ENCODE measurements around the gene MCL1. TPM values are rescaled to one million over a fixed set of nuclear protein-coding genes. Genes with fewer than 3 reads are reported as not detected.
"Not testable (repeated sequence)": the region's sequence is repeated elsewhere in the genome, so short reads cannot be mapped to it uniquely, and the experiment has no call there.

MCL1 gene
- polyA plus RNA-seq, 4 donors = 156 to 449 (median 178) TPM

DNA sequence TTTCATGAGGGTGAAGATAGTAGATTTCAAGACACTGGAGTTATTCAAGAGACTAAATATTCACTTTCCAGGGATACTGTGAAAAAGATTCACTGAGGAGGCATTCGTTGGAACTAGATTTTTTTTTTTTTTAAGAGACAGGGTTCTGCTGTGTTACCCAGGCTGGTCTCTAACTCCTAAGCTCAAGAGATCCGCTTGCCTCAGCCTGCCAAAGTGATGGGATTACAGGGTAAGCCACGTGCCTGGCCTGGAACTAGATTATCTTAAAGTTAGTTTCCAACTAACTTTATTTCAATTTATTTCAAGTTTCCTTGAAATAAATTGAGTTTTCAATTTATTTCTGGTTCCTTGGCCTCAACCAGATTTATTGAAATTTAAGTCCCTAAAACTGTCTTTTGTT lies 24.3 kb upstream of the MCL1 start:
- DNase-seq (ENCODE audit: low read depth in 4 of 4, low spot score in 3 of 4) = no peak

DNA sequence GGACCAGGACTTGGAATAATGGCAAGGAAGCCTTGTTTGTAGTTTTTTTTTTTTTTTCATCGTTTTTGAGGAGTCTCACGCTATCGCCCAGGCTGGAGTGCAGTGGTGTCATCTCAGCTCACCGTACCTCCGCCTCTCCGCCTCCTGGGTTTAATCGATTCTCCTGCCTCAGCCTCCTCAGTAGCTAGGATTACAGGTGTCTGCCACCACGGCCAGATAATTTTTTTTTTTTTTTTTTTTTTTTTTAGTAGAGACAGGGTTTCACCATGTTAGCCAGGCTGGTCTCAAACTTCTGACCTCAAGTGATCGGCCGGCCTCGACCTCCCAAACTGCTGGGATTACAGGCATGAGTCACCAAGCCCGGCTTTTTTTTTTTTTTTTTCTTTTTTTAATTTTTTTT lies 23.0 kb upstream of the MCL1 start:
- not testable (repeated sequence) for DNase-seq (ENCODE audit: low read depth in 4 of 4, low spot score in 3 of 4)

DNA sequence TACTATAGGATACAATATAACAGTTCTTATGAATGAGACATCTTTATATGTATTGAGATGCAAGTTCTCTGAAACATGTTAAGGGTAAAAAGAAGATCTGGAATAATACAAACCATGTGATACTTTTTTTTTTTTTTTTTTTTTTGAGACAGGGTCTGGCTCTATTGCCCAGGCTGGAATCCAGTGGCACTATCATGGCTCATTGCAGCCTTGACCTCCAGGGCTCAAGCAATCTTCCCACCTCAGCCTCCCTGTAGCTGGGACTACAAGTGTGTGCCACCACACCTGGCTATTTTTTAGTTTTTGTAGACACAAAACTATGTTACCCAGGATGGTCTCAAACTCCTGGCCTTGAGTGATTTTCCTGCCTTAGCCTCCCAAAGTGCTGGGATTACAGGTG lies 22.1 kb upstream of the MCL1 start:
- DNase-seq (ENCODE audit: low read depth in 4 of 4, low spot score in 3 of 4) = no peak

DNA sequence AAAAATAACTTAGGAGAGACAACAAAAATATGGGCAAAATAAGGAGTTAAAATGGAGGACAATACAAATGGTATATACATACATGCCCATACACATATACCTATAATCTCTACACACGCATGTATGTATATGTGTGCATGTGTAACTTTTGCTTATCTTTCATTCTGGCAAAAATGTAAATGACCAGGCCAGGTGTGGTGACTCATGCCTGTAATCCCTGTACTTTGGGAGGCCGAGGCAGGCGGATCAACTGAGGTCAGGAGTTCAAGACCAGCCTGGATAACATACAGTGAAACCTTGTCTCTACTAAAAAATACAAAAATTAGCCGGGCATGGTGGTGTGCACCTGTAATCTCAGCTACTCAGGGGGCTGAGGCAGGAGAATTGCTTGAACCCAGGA lies 18.9 kb upstream of the MCL1 start:
- not testable (repeated sequence) for DNase-seq (ENCODE audit: low read depth in 4 of 4, low spot score in 3 of 4)

DNA sequence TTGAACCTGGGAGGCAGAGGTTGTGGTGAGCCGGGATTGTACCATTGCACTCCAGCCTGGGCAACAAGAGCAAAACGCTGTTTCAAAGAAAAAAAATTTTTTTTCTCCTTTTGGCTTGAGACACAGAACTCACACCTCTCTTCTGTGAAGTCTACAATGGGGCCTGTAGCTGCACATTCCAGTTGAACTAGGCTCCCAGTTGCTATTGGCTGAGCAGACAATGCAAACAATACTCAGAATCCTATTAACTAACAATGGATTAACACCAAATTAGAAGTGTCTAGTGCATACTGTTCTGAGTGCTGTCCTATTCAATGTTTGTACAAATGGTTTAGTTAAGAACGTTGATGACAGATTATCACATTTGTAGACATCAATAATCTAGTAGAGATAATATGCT lies 17.6 kb upstream of the MCL1 start:
- DNase-seq (ENCODE audit: low read depth in 4 of 4, low spot score in 3 of 4) = no peak

DNA sequence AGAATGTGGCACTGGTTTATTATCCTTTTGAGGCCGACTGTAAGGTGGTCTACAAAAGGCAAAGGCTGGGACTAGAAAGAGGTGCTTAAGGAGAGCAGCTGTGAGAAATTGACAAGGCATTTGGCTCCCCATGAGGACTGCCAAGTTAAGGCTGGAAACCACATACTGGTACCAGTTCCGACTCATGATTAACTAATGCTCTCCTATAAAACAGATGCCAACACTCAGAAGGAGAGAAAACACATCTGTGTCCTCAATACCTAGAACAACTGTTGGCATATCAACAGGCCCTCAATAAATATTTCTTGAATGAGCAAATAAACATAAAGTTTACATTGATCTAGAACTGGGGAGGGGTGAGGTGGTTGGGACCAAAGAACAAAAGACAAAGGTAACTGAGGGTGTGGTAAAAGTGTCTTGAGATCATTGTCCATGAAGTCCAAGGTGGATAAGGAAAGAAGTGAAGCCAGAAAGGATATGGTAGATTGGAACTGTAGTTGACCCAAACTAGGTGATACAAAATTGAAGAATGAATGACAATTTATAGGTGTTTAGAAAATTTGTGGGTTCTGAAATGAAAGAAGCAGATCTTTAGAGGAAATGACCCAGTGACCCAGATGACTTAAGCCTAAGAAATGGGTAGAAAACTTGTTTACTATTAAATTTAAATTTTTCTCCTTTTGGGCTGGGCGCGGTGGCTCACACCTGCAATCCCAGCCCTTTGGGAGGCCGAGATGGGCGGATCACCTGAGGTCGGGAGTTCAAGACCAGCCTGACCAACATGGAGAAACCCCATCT lies 16.9 kb upstream of the MCL1 start:
- DNase-seq (ENCODE audit: low read depth in 4 of 4, low spot score in 3 of 4) = no peak

DNA sequence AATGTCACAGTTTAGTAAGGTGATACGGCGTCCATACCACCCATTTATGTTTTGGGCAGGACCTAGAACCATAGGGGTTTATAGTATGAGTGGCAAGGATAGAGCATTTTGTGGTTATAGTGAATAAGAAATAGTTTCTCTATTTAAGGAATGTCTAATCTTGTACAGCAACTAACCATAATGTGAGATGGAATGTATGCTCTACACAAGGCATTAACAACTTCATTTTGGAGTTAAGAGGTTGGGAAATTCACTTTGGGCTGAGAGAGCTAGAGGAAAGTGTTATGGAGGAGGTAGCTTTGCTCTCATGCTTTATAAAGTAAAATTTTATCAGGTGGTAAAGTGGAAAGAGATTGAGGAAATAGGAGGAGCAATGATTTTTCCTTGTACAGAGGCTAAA lies 3.0 kb upstream of the MCL1 start:
- DNase-seq (ENCODE audit: low read depth in 4 of 4, low spot score in 3 of 4) = no peak

DNA sequence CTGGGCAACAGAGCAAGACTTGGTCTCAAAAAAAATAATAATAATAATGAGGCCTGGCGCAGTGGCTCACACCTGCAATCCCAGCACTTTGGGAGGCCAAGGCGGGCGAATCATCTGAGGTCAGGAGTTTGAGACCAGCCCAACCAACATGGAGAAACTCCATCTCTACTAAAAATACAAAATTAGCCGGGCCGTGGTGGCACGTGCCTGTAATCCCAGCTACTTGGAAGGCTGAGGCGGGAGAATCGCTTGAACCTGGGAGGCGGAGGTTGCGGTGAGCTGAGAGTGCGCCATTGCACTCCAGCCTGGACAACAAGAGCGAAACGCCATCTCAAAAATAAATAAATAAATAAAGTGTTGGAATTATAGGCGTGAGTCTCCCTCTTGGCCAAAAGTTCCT lies 2.6 kb upstream of the MCL1 start:
- not testable (repeated sequence) for DNase-seq (ENCODE audit: low read depth in 4 of 4, low spot score in 3 of 4)

DNA sequence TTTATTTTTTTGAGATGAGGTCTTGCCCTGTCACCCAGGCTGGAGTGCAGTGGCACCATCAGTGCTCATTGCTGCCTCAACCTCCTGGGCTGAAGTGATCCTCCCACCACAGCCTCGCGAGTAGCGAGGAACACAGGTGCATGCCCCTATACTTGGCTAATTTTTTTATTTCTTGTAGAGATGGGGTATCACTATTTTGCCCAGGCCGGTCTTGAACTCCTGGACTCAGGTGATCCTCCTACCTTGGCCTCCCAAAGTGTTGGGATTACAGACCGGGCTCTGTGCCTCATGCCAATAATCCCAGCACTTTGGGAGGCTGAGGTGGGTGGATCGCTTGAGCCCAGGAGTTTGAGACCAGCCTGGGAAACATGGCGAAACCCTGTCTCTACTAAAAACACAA lies 2.0 kb upstream of the MCL1 start:
- DNase-seq (ENCODE audit: low read depth in 4 of 4, low spot score in 3 of 4) = not testable (repeated sequence)

DNA sequence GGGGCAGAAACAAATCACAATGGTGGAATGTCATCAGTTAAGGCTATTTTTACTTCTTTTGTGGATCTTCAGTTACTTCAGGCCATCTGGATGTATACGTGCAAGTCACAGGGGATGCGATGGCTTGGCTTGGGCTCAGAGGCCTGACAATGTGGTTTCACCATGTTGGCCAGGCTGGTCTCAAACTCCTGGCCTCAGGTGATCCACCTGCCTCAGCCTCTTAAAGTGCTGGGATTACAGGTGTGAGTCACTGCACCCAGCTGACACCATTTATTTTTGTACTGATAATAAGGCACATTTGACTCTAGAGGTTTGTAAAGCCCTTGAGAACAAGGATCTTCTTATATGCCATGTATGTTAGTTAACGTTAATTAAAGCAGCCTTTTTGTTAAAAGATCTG lies 1.6 kb upstream of the MCL1 start:
- not testable (repeated sequence) for DNase-seq (ENCODE audit: low read depth in 4 of 4, low spot score in 3 of 4)

DNA sequence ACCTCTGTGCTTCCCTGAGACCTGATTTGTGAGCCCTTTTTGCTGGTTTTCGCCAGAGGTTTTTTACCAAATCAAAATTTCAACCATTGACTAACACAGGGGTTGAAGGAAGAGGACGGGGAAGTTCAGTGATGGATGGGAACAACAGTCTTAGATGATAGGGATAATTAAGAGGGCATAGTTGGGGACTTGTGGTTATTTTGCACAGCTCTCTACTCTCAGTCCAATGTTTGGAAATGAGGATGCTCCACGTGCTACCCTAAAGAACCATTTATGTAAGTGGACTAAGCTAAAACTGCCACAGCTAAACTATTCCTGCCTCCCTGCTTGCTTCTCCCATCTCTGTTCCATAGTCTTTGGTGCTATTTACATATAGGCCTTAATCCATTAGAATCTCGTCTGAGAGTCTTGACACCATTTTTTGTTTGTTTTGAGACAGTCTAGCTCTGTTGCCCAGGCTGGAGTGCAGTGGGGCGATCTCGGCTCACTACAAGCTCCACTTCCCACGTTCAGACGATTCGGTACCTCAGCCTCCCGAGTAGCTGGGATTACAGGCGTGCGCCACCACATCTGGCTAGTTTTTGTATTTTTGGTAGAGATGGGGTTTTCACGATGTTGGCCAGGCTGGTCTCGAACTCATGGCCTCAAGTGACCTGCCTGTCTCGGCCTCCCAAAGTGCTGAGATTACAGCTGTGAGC lies 684 bp upstream of the MCL1 start:
- no peak for DNase-seq (ENCODE audit: low read depth in 4 of 4, low spot score in 3 of 4)

DNA sequence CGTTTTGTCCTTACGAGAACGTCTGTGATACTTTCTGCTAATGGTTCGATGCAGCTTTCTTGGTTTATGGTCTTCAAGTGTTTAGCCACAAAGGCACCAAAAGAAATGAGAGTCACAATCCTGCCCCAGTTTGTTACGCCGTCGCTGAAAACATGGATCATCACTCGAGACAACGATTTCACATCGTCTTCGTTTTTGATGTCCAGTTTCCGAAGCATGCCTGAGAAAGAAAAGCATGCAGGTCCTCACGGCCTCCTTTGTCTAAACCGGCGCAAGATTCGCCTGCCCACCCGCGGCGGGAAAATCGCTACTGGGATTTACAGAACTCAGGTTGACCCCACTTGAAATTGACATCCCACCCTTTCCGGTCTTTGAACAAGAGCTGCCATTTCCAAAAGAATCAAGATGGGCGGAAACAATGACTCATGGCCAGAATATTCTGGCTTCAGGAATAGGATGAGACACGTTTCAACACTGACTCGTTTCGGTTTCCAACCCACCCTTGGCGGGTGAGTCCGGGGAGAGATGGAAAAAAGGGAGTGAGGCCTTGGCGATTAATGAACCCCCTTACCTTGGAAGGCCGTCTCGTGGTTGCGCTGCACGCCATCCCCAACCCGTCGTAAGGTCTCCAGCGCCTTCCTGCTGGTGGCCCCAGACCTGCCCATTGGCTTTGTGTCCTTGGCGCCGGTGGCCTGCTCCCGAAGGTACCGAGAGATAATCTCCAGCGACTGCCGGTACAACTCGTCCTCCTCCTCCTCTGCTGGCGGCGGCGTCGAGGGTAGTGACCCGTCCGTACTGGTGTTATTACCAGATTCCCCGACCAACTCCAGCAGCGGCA lies 919 bp downstream of the MCL1 start:
- DNase-seq (ENCODE audit: low read depth in 4 of 4, low spot score in 3 of 4) = no peak

DNA sequence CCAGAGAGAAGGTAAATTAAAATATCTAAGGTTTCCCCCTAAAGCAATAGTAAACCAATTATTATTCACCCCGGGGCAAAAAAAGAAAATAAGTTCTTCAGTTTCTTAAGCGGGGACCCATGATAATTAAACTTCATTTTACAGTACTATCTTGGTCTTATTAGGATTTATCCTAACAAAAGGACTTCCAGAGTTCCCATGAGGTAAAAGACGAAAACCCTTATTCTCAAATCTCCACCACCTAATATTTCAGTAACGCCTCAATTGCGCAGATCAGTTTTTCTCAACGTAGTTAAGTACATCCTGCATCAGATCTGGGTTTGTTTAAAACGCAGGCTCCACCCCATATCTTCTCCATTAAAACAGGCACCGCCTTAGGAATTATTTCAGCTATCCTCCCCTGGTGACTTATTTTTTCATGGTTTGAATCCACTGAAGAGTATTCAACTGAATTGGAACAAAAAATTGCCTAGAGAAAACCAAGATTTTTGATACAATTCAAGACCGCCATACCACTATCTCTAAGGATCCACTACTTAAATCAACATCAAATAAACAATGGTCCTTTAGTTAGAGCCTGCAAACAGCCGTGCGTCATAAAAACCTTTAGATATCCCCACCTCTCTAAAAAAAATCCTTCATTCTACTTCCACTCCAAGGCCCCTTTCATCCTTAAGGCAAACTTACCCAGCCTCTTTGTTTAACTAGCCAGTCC lies 1.7 kb downstream of the MCL1 start:
- DNase-seq (ENCODE audit: low read depth in 4 of 4, low spot score in 3 of 4) = no peak

DNA sequence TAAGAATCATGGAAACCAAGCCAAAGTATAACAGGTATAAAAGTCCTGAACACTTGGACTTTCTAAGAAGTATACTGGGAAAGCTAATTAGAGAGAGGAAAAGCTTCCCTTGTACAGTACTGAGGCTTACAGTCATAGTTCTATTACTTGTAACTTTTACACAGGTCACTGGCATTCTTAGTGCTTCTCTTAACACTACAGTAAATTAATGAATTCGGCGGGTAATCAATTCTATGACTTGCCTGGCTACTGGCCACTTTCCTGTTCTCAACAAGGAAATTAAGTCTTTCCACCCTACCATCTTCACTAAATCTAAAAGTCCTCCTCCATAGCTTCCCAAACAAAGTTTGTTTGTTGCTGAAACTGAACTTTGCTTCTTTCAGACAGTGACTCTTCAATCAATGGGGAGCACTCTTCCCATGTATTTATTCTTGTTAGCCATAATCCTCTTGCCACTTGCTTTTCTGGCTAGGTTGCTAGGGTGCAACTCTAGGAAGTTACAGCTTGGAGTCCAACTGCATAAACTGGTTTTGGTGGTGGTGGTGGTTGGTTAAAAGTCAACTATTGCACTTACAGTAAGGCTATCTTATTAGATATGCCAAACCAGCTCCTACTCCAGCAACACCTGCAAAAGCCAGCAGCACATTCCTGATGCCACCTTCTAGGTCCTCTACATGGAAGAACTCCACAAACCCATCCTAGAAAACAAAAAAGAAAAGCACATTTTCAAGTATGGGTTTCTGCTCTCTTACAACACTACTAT lies 2.4 kb downstream of the MCL1 start:
- no peak for DNase-seq (ENCODE audit: low read depth in 4 of 4, low spot score in 3 of 4)

DNA sequence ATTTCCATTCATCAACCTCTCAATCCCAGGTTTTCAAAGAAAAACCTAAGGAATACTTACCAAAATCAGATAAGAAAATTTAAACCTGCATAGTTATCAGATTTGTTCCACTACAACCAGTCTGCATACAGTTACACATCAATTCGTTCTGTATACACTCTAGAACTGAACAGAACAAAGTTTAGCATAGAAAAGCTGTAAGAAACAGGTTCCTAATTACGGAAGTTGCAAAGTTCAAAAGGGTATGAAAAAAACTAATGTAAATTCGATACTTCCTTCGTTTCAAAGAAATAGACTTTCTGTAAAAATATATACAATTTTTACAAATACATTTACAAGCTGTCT lies 3.1 kb downstream of the MCL1 start:
- no peak for DNase-seq (ENCODE audit: low read depth in 4 of 4, low spot score in 3 of 4)

DNA sequence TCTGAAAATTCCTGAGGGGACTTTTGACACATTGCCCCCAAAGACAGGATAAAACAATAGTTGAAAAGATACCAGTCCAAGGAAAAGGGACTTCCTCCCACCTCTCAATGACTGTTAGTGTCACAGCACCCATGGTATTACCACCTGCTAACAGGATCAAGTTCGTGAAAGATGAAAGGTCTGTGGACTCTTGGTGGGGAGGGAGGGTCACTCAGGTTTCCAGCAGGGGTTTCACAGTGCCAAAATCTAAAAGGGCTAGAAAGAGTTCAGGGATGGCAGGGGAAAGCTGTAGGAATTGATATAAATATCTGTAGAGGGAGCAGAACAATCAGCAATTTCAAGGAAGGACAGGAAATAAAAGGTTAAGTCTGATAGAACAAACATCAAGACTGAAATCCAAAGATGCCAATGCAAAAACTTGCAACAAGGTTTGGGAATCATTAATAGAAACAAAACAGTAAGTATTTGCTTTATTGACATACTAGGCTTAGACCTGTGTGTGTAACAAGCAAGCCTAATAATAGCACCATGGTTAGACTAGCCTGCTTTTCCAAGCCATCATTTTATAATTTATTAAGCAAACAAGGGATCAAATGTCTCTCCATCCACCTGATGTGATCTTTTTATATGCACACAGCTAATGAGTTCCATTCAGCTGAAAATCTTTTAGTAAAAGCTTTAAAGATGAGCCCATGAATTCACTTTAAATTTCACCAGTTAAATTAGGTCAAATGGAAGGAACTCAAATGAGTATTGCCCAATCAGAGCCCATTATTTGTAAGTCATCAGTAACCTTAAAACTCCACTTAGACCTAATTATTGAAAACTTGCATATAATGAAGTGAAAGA lies 3.7 kb downstream of the MCL1 start:
- DNase-seq (ENCODE audit: low read depth in 4 of 4, low spot score in 3 of 4) = no peak

DNA sequence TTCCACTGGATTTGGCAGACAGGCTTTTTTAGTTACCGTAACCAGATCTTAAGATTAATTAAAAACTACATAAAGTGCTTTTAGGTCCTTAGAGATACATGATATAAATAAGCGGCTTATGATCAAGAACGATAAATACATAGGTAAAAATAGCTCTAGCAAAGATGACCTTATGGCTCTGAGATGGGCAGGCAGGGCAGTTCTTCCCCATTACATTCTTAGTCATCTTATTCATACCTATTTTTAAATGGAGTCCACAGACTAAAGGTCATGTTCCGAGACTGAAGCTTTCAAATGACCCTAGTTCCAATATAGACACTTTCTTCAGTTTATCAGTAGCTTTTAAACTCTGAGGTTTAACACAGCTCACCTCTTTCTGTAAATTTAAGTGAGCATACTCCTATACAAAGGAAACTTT lies 4.3 kb downstream of the MCL1 start:
- DNase-seq (ENCODE audit: low read depth in 4 of 4, low spot score in 3 of 4) = no peak

DNA sequence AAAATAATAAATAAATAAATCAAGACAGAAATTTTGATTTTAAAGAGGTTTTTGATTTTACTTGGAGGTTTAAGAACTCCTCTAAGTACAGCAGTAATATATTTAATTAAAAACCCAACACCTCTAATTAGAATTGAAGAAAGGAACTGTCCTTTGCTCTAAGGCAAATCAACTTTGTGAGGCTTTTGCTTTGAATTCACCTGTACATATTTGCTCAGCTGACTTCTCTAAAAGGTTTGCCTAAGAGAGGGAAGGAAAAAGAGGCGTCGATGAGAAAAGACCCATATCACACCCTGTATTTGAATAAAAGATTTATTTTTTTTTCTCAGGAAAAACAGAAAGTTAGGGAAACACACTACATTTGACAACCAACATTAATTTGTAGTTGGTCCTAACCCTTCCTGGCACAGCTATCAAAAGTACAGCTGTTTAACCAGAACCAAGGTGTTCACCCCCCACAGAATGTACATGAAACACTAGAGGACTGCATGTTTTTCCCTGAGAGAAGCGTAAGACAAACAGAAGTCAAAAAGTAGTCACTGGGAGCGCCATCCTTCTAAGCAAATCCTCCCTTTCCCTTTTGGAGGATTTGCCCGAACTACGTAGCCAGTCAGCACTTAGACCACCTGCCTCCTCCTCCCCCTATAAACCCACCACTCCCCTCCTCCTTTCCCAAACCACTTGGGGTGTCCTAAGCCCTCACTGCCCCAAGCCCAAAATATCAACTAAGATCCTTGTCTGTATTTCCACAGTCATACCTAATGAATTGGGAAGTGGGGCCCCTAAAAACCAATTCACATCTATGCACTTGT lies 4.9 kb downstream of the MCL1 start:
- DNase-seq (ENCODE audit: low read depth in 4 of 4, low spot score in 3 of 4) = no peak

Data from left renal pelvis (tissue), 4 donors.